Vagina (tissue), 2 donors: ENCODE measurements around the gene TCF7.

Experiments used
- CTCF ChIP-seq, 3 experiments: fragments of 450-650 bp in 2 of 3; fragments of 200-600 bp in 1 of 3; sonication (generic) in 1 of 3; IDR thresholded peaks; one replicate each; pipeline ENCODE4 v1.5.1; 2017 to 2019; ENCODE audit warnings: antibody characterized with exemption in 3 of 3, mild to moderate bottlenecking in 2 of 3, moderate library complexity in 2 of 3
- POLR2AphosphoS5 ChIP-seq, 2 donors: sonication (generic); formaldehyde crosslinking; IDR thresholded peaks; one replicate each; pipeline ENCODE4 v1.9.0; 2017; ENCODE audit warnings: antibody characterized with exemption in 2 of 2, mild to moderate bottlenecking in 2 of 2, low read depth in 1 of 2; ENCODE audit not compliant: insufficient read depth in 1 of 2

- TF ChIP-seq CTCF (IDR thresholded peaks at IDR 0.05) (no peak), POLR2AphosphoS5 (IDR thresholded peaks at IDR 0.05; ENCODE audit: insufficient read depth in 1 of 2, low read depth in 1 of 2) (no peak)
These were observed 8.9 kb downstream of the TCF7 start for GRCh38 chr5:134123360-134123759.
